Fibroblast of lung (primary cell): ENCODE measurements around the gene KCNJ10. TPM values are rescaled to one million over a fixed set of nuclear protein-coding genes. Genes with fewer than 3 reads are reported as not detected.

Experiments used
- DNase-seq, 2 donors: peaks; one replicate each; pipeline versions ENCODE4 v3.0.0 to v3.0.0-alpha.2; 2010; ENCODE audit warnings: low read depth in 2 of 2
- H2AFZ ChIP-seq: 2 replicates; pipeline ENCODE4 v1.5.1; 2012; ENCODE audit warnings: low read length, control low read depth, inconsistent platforms
- H3K27ac ChIP-seq: 2 replicates; pipeline ENCODE4 v1.5.1; 2011; ENCODE audit warnings: low read length, control low read depth; ENCODE audit not compliant: insufficient read depth
- H3K27me3 ChIP-seq: 2 replicates; pipeline ENCODE4 v1.5.1; 2011; ENCODE audit warnings: mild to moderate bottlenecking, low read length; ENCODE audit not compliant: control insufficient read depth, insufficient read depth
- H3K36me3 ChIP-seq: 2 replicates; pipeline ENCODE4 v1.5.1; 2011; ENCODE audit warnings: low read length; ENCODE audit not compliant: control insufficient read depth, insufficient read depth
- H3K4me1 ChIP-seq: 2 replicates; pipeline ENCODE4 v1.5.1; 2011; ENCODE audit warnings: low read length; ENCODE audit not compliant: control insufficient read depth, insufficient read depth; ENCODE audit errors: extremely low read depth
- H3K4me2 ChIP-seq: 2 replicates; pipeline ENCODE4 v1.5.1; 2011; ENCODE audit warnings: low read length, control low read depth; ENCODE audit not compliant: insufficient read depth; ENCODE audit errors: extremely low read depth
- H3K4me3 ChIP-seq, 4 experiments: fragments of 200-600 bp in 1 of 4; sonication (generic) in 1 of 4; replicated peaks in 1 of 4; 2 replicates each; pipeline ENCODE4 v1.5.1; 2011 to 2016; ENCODE audit warnings: low read length in 4 of 4, low read depth in 3 of 4, mild to moderate bottlenecking in 3 of 4, control low read depth in 2 of 4, inconsistent platforms in 1 of 4, mixed read lengths in 1 of 4; ENCODE audit not compliant: insufficient read depth in 1 of 4; ENCODE audit errors: control extremely low read depth in 1 of 4
- H3K79me2 ChIP-seq: 2 replicates; pipeline ENCODE4 v1.5.1; 2012; ENCODE audit warnings: mild to moderate bottlenecking, low read length, inconsistent platforms; ENCODE audit not compliant: control insufficient read depth, insufficient read depth
- H3K9ac ChIP-seq: 2 replicates; pipeline ENCODE4 v1.5.1; 2011; ENCODE audit warnings: mild to moderate bottlenecking, low read length, control low read depth; ENCODE audit not compliant: insufficient read depth
- H3K9me3 ChIP-seq: 2 replicates; pipeline ENCODE4 v1.5.1; 2012; ENCODE audit warnings: low read depth, low read length; ENCODE audit not compliant: control insufficient read depth, insufficient read depth
- H4K20me1 ChIP-seq: 2 replicates; pipeline ENCODE4 v1.5.1; 2011; ENCODE audit warnings: low read length; ENCODE audit not compliant: control insufficient read depth, insufficient read depth; ENCODE audit errors: extremely low read depth
- EZH2 ChIP-seq: IDR thresholded peaks from 2 replicates; pipeline ENCODE4 v1.5.1; 2012; ENCODE audit warnings: low read length, control low read depth, mild to moderate bottlenecking; ENCODE audit errors: missing control alignments
- polyA plus RNA-seq, 2 donors: library from polyadenylated mRNA; depleted of rRNA in 1 of 2; stranded (reverse) in 1 of 2; unstranded in 1 of 2; fragments of >200 nt; gene quantifications; 2 replicates each; pipeline ENCODE4 v1.2.1, GENCODE V29; 2011 to 2012; ENCODE audit warnings: missing spikeins in 1 of 2
- total RNA-seq: library from RNA; depleted of rRNA; stranded (reverse); fragments of >200 nt; gene quantifications from 2 replicates; pipeline ENCODE4 v1.2.1, GENCODE V29; 2014
- TF ChIP-seq, protein P1 (sequence below), 2 donors: IDR thresholded peaks in 1 of 2; conservative IDR thresholded peaks in 1 of 2; 1 replicate in 1 of 2; 2 replicates in 1 of 2; pipeline ENCODE4 v1.5.1; 2011 to 2012; ENCODE audit warnings: low read length in 2 of 2, control low read depth in 1 of 2, inconsistent platforms in 1 of 2, low read depth in 1 of 2, mild to moderate bottlenecking in 1 of 2

Gene KCNJ10
- total and polyA plus RNA-seq, 2 donors (not counting 1 experiment from before 2014, with no cell fraction given) = not detected

DNA sequence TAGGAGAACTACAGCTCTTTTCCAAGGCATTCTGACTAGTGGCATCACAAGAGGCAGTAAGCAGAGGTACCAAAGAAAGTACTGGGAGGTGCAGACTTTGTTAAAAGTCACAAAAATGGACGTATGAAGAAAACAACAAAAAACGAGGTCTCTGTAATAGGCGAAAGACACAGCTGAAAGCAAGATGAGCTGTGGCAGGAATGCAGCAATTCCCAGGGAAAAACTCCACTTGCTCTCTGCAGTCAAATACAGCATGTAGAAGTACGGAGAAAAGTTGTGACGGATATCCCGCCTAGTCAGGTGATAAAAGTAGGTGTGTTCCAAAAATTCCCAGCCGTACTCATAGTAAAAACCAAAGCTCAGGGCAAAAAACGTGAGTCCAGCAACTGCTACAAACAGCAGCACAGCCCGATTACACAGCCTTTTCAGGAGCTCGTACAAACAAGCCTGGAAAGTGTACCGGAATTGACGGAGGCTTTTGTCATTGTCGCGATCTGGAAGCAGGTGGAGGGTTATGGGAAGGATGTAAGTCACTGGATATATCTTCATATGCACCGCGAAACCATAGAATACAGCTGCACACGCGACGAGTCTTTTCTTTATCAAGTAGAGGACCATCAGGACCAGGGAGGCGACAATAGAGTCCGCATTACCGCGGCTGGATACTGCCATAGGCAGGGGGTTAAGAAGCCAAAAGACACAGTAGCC lies 39.1 kb downstream of the KCNJ10 start:
- no peaks in the 10 kb centered on the region for H3K36me3 ChIP-seq
- peak overlapping the region; percentile 99 for H2AFZ ChIP-seq
- no peak overlapping the region for H3K9ac ChIP-seq
- no peak overlapping the region for H3K27ac ChIP-seq
- DNase-seq = peak in 1 of 2 donors; percentile 2
- peak overlapping the region; percentile 73 to 98 (median 90) for H3K4me3 ChIP-seq
- H4K20me1 ChIP-seq = no peaks in the 10 kb centered on the region
- no peaks in the 10 kb centered on the region for H3K9me3 ChIP-seq
- H3K79me2 ChIP-seq = peaks cover 2% of the 10 kb centered on the region
- H3K4me2 ChIP-seq = peak overlapping the region; percentile 100
- H3K27me3 ChIP-seq = peaks cover 4% of the 10 kb centered on the region
- H3K4me1 ChIP-seq = peaks cover 3% of the 10 kb centered on the region
- TF ChIP-seq EZH2 = no peak
- TF ChIP-seq, protein P1, sequence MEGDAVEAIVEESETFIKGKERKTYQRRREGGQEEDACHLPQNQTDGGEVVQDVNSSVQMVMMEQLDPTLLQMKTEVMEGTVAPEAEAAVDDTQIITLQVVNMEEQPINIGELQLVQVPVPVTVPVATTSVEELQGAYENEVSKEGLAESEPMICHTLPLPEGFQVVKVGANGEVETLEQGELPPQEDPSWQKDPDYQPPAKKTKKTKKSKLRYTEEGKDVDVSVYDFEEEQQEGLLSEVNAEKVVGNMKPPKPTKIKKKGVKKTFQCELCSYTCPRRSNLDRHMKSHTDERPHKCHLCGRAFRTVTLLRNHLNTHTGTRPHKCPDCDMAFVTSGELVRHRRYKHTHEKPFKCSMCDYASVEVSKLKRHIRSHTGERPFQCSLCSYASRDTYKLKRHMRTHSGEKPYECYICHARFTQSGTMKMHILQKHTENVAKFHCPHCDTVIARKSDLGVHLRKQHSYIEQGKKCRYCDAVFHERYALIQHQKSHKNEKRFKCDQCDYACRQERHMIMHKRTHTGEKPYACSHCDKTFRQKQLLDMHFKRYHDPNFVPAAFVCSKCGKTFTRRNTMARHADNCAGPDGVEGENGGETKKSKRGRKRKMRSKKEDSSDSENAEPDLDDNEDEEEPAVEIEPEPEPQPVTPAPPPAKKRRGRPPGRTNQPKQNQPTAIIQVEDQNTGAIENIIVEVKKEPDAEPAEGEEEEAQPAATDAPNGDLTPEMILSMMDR (conservative IDR thresholded peaks at IDR 0.05 in 1 of 2, IDR thresholded peaks at IDR 0.05 in 1 of 2; ENCODE audit: low read depth in 1 of 2, low read length in 2 of 2) = no peak

DNA sequence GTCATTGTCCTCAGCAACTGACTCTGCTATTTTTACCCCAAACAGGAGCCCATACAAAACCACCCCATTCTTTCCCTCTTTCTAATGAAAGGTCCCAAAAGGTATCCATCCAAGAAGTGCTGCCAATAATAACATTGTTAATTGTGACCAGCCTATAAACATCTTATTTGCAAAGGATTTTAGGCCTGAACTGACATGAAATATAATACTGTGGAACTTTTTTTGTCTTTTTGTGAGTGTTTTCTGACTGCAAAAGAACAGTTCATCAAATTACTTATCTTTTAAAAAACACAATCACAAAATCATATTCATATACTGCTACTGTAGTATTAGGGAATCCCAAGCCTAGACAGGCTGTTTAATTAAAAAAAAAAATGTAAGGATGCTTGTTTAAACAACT lies 41.5 kb downstream of the KCNJ10 start:
- H3K79me2 ChIP-seq = peaks cover 2% of the 10 kb centered on the region
- no peak overlapping the region for H3K9ac ChIP-seq
- H3K4me3 ChIP-seq = no peak overlapping the region
- TF ChIP-seq, protein P1 (conservative IDR thresholded peaks at IDR 0.05 in 1 of 2, IDR thresholded peaks at IDR 0.05 in 1 of 2; ENCODE audit: low read depth in 1 of 2, low read length in 2 of 2) = no peak
- no peak for TF ChIP-seq EZH2
- H4K20me1 ChIP-seq = no peaks in the 10 kb centered on the region
- no peaks in the 10 kb centered on the region for H3K9me3 ChIP-seq
- H3K27me3 ChIP-seq = no peaks in the 10 kb centered on the region
- H2AFZ ChIP-seq = no peak overlapping the region
- H3K27ac ChIP-seq = no peak overlapping the region
- H3K4me1 ChIP-seq = peaks cover 3% of the 10 kb centered on the region
- H3K36me3 ChIP-seq = no peaks in the 10 kb centered on the region
- no peak overlapping the region for H3K4me2 ChIP-seq
- no peak for DNase-seq

DNA sequence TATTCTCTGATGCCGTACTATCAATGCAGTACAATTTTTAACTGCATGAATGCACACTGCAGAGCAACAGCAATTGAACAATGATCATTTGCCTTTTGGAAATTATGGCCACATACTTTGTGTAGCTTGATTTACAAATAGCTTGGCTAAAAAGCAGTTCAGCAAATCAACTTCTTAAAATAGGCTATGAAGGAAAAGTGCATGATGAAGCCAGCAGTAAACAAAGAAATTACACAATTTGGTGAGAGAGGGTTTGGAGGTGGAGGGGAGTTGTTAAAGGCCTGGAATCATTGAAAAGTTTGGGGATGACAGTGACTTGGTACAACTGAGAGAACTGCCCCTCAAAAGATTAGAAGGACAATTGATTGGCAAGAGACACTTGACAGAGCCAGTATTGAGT lies 44.6 kb downstream of the KCNJ10 start:
- Histone ChIP-seq H3K9ac (no peak overlapping the region), H3K27me3 (no peaks in the 10 kb centered on the region), H4K20me1 (no peaks in the 10 kb centered on the region), H3K4me1 (no peaks in the 10 kb centered on the region), H3K4me2 (no peak overlapping the region), H3K4me3 (no peak overlapping the region), H3K9me3 (no peaks in the 10 kb centered on the region), H2AFZ (no peak overlapping the region), H3K27ac (no peak overlapping the region), H3K79me2 (no peaks in the 10 kb centered on the region), H3K36me3 (no peaks in the 10 kb centered on the region)
- TF ChIP-seq, protein P1 (conservative IDR thresholded peaks at IDR 0.05 in 1 of 2, IDR thresholded peaks at IDR 0.05 in 1 of 2; ENCODE audit: low read depth in 1 of 2, low read length in 2 of 2) = no peak
- no peak for TF ChIP-seq EZH2
- DNase-seq = no peak
